Activated gamma-delta T cell treated with anti-CD3 and anti-CD28 coated beads, Interleukin-2, amount 50 U/mL, for 16 hours (primary cell): Measurements from ENCODE around the gene MICALL1.

ENCODE experiments used
- DNase-seq: peaks from one replicate; pipeline ENCODE4 v3.0.0-alpha.2; 2020; ENCODE audit warnings: low read depth

MICALL1 gene

GRCh38 chr22:37904572-37905533 lies 1.2 kb upstream of the MICALL1 start:
- DNase-seq: no peak

- peak; percentile 18 for DNase-seq
Measured at GRCh38 chr22:37906364-37907008, 389 bp downstream of the MICALL1 start.

- no peak for DNase-seq
Measured at GRCh38 chr22:37907036-37907954, 1.2 kb downstream of the MICALL1 start.

GRCh38 chr22:37909766-37910165 lies 3.7 kb downstream of the MICALL1 start:
- DNase-seq: no peak

- no peak for DNase-seq
Measured at GRCh38 chr22:37910890-37911672, 5.0 kb downstream of the MICALL1 start.

- no peak for DNase-seq
Measured at GRCh38 chr22:37911697-37912096, 5.6 kb downstream of the MICALL1 start.

- no peak for DNase-seq
Measured at GRCh38 chr22:37912171-37912570, 6.1 kb downstream of the MICALL1 start.

- no peak for DNase-seq
Measured at GRCh38 chr22:37913233-37913721, 7.2 kb downstream of the MICALL1 start.

GRCh38 chr22:37916311-37916710 lies 10.2 kb downstream of the MICALL1 start:
- DNase-seq: no peak

- DNase-seq: no peak
Measured at GRCh38 chr22:37917874-37918548, 11.9 kb downstream of the MICALL1 start.

- no peak for DNase-seq
Measured at GRCh38 chr22:37918580-37919270, 12.6 kb downstream of the MICALL1 start.

GRCh38 chr22:37920126-37920525 lies 14.0 kb downstream of the MICALL1 start:
- no peak for DNase-seq

- no peak for DNase-seq
Measured at GRCh38 chr22:37922191-37922590, 16.1 kb downstream of the MICALL1 start.

GRCh38 chr22:37923927-37924326 lies 17.8 kb downstream of the MICALL1 start:
- DNase-seq: no peak

GRCh38 chr22:37924386-37925065 lies 18.4 kb downstream of the MICALL1 start:
- no peak for DNase-seq

- DNase-seq: no peak
Measured at GRCh38 chr22:37925330-37925729, 19.2 kb downstream of the MICALL1 start.

- no peak for DNase-seq
Measured at GRCh38 chr22:37925767-37926166, 19.7 kb downstream of the MICALL1 start.

- DNase-seq: no peak
Measured at GRCh38 chr22:37926358-37926757, 20.3 kb downstream of the MICALL1 start.
